ENCODE data around the gene MUCL3. TPM values are rescaled to one million over a fixed set of nuclear protein-coding genes. Genes with fewer than 3 reads are reported as not detected.
"Not testable (repeated sequence)": the region's sequence is repeated elsewhere in the genome, so short reads cannot be mapped to it uniquely, and the experiment has no call there.

The MUCL3 gene
- total RNA-seq, 1 experiment from 2014 or later = not detected

DNA sequence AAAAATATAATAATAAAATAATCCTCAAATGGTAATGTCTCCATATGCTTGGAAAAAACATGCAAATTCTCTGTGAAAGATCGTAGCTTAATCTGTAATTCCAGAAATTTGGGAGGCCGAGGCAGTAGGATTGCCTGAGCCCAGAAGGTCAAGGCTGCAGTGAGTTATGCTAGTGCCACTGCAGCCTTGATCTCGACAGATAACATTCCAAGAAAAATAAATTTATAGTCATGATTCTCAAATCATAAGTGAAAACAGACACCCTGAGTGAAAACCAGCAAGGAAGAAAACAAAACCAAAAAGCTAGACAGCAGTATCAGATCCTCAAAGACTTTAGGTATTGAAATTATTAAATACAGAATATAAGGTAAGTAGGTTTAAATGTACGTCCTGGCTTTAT is 38.9 kb downstream of the MUCL3 start:
- no peak for DNase-seq (ENCODE audit: low read depth)

DNA sequence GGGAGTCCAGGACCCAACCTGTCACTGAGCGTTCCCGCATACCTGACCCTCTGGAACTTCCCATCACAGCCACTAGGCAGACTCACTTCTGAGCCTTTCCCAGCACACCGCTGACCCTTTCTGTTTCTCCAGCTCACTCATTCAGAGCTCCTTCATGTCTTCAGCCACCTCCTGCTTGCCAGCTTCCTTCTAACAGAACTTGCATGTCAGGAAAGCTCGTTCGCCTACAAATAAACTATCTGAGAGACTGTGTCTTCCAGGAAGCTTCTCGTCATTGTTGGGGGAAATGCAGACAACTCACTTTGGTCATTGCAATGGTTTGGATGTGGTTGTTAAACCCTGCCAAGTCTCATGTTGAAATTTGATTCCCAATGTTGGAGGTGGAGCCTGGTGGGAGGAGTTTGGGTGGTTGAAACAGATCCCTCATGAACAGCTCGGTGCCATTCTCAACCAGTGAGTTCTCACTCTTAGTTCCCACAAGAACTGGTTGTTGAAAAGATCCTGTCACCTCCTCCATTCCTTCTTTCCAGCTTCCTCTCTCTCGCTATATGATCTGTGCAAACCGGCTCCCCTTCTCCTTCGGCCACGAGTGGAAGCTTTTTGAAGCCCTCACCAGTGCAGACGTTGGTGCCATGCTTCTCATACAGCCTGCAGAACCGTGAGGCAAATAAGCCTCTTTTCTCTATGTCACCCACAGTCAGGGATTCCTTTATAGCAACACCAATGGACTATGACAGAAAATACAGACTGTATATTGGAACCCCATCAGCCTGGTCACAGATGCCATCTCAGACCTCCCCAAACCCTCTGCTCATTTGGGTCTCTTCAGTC is 41.4 kb downstream of the MUCL3 start:
- peak; percentile 81 for DNase-seq (ENCODE audit: low read depth)

DNA sequence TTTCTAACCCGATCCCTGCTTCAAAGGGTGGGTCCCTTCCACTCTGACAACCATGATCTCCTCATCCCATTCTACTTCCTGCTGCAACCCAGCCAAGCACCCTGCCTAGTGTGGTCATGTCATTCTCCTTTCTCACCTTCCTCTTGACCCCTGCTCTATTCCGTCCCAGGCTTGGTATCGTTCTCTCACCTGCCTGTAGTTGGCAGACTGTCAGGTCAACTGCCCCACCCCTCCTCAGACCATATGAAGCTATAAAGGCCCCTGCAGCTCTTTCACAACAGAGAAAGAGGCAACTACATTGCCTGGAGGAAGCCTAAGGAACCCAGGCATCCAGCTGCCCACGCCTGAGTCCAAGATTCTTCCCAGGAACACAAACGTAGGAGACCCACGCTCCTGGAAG is 42.7 kb downstream of the MUCL3 start, which contains the start of gene MUC21:
MUC21 (plus strand) TSS at position 280 of the 400 bp plus-strand sequence. CDS start 241 bp downstream, outside the sequence.
- no peak for DNase-seq (ENCODE audit: low read depth)

DNA sequence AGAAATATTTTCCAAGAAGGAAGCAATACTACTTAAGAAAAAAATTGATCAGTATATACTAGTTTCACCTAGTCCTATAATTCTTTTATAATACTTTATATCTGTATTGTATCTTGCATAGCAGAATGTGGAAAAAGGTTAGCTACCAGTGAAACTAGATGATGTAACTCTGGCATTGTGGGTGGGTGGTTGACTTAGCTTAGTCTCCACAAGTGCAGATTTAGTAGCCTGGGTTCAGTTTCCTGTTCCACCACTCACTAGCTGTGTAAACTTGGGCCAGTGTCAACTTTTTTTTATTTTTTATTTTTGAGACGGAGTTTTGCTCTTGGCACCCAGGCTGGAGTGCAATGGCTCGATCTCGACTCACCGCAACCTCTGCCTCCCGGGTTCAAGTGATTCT is 44.7 kb downstream of the MUCL3 start:
- DNase-seq (ENCODE audit: low read depth) = no peak

DNA sequence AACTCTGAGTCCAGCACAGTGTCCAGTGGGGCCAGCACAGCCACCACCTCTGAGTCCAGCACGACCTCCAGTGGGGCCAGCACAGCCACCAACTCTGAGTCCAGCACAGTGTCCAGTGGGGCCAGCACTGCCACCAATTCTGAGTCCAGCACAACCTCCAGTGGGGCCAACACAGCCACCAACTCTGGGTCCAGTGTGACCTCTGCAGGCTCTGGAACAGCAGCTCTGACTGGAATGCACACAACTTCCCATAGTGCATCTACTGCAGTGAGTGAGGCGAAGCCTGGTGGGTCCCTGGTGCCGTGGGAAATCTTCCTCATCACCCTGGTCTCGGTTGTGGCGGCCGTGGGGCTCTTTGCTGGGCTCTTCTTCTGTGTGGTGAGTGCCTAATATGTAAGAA is 46.5 kb downstream of the MUCL3 start:
- DNase-seq (ENCODE audit: low read depth) = no peak

DNA sequence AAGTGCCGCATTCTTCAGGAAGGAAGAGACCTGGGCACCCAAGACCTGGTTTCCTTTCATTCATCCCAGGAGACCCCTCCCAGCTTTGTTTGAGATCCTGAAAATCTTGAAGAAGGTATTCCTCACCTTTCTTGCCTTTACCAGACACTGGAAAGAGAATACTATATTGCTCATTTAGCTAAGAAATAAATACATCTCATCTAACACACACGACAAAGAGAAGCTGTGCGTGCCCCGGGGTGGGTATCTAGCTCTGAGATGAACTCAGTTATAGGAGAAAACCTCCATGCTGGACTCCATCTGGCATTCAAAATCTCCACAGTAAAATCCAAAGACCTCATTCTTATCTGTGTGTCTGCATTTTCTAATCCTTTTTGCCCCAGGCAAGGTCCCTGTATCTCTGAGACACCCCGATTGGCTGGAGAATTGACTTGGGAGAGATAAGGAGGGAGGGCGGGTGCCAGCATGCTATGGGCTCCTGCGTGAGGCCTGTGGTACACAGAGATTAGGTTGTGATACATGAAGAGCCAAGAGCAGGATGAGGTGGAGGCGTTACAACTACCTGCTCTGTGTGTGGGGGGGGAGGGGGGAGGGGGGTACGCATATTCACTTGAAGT is 47.5 kb downstream of the MUCL3 start:
- DNase-seq (ENCODE audit: low read depth) = no peak

DNA sequence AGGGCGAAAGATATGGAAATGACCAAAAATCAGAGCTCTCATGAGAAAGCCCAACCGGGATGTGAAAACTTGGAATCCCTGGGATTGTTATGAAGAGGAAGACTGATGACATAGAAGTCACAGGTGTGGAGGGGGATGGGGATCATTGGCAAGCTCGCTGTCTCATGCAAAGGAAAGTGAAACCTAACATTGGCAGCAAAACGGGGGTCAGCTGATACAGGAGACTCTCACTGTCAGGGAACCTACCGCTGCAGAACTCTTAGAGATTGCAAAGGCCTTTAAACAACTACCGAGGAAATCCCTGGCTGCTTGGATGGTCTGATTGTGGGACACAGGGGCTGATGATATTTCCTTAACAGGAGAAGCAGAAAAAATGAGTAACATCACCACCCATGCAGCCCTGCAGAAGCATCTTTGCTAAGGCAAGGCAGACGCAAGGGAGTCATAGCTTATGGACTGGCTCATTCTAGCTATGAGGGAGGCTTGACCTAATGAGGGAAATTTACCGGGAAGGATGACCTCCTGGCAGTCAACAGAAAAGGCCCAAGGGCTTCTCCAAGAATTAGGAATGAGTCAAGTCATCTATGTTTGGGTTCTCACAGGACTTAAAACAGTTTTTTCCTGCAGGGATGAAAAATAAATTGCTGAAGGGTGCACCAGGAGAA is 49.8 kb downstream of the MUCL3 start:
- no peak for DNase-seq (ENCODE audit: low read depth)

DNA sequence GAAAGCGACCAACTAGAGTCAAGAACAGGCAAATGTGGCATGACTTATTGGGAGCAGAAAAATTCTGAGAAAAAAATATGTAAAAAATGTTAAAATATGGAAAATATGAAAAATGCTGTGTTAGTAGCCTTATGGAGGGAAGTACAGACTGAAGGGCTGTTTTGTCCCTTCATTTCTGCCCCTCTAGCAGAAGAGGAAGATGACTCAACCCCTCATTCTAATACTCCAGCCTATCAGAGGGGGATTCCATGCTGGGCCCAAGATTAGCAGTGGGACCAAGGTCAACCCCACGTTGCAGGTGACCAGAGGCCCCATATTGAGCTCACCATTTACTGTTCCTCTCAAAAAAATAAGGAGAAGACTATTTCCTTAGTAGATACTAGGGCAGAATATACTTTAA is 51.1 kb downstream of the MUCL3 start:
- DNase-seq (ENCODE audit: low read depth) = peak; percentile 43

DNA sequence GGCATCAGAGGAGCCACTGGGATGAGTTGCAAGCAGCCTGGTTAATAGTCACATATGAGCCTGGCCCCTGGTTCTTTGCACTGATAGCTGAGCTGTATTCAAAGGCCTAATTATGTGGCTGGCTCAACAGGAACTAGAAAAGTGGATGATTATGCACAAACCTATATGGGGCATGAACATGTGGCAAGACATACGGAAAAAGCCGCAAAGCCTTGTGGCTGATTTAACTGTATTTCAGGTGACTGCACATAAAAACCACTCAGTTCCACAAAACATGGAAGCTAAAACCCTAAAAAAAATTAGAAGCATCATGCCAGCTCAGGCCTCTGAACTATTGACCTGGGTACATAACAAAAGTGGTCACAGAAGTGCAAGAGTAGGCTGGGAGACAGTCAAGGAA is 56.5 kb downstream of the MUCL3 start:
- no peak for DNase-seq (ENCODE audit: low read depth)

DNA sequence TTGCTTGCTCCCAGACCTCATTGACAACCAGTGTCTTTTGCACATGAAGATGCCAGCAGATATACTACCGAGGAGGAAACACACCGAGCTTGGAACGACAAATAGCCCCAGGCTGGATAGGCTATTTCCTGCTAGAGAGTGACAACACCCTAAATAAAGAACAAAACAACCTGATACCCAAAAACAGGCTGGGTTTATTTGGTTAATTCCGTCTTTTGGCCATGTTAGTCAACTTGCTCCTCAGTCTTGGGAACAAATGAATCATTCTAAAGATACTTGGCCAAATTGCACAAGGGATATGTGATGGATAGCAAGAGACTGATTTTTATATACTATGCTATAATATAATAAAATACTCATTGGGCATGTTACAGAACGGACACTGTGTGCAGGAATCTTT is 58.0 kb downstream of the MUCL3 start:
- DNase-seq (ENCODE audit: low read depth) = no peak

DNA sequence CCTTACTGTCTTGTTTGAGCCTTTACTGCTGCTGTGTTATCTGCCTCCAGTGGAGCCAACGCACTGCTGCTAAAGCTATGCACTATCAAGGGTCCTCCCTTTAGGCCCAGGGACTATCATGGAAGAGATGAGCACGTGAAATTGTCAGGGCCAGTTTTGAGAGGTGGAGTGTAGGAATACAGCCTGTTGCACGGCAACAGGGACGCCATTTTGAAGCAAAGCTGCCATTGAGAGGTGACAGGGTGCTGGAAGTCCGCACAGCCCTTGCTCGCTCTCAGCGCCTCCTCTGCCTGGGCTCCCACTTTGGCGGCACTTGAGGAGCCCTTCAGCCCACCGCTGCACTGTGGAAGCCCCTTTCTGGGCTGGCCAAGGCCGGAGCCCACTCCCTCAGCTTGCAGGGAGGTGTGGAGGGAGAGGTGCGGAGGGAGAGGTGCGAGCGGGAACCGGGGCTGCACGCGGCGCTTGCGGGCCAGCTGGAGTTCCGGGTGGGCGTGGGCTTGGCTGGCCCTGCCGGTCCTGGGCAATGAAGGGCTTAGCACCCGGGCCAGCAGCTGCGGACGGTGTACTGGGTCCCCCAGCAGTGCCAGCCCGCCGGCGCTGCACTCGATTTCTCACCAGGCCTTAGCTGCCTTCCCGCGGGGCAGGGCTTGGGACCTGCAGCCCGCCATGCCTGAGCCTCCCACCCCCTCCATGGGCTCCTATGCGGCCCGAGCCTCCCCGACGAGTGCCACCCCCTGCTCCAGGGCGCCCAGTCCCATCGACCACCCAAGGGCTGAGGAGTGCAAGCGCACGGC is 59.5 kb downstream of the MUCL3 start:
- DNase-seq (ENCODE audit: low read depth) = not testable (repeated sequence)

DNA sequence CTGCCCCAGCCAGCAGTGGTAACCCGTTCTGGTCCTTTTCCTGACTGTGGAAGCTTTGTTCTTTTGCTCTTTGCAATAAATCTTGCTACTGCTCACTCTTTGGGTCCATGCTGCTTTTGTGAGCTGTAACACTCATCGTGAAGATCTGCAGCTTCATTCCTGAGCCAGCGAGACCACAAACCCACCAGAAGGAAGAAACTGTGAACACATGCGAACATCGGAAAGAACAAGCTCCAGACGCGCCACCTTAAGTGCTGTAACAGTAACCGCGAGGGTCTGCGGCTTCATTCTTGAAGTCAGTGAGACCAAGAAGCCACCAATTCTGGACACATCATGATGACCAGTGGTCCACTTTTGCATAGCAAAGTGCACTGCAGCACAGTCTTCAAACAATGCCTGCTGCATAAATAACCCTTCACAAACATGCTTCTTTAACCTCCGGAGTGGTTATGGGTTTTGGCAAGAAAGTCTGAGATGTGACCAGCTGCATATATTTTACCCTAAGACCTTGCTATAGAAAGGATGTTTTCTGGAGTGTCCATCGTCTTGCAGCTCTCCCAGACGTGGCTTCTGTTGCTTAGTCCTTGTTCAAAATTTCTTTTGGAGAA is 60.6 kb downstream of the MUCL3 start:
- no peak for DNase-seq (ENCODE audit: low read depth)

DNA sequence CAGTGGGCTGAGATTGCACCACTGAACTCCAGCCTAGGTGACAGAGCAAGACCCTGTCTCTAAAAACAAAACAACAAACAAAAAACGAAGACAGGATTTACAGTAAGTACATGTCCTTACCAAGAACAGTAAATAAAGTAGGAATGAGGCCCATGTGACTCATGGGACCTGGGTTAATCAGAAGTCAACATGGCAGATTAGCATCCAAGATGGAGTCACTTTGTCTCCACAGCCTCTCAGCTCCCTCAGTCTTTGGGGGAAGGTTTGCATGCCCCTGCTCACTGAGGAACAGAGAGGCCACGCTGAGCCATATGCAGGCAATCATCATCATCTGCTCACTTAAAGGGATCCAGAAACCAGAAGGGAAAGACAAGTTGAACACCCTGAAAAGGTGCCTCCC is 61.7 kb downstream of the MUCL3 start:
- no peak for DNase-seq (ENCODE audit: low read depth)

Other genes starting within 250 kb of the MUCL3 start
- 7.5 and 7.8 TPM in 2 replicates for gene NRM, start 250.0 kb upstream of the MUCL3 start, total RNA-seq (2014; rRNA removed; shearing (Covaris generic))
- 12.6 and 21.9 TPM in 2 replicates for gene MDC1, start 223.7 kb upstream of the MUCL3 start, total RNA-seq (2014; rRNA removed; shearing (Covaris generic))
- 1,353 and 1,355 TPM in 2 replicates for gene TUBB, start 220.6 kb upstream of the MUCL3 start, total RNA-seq (2014; rRNA removed; shearing (Covaris generic))
- gene FLOT1, start 198.3 kb upstream of the MUCL3 start, total RNA-seq (2014; rRNA removed; shearing (Covaris generic)) = 370 and 430 TPM in 2 replicates
- gene IER3, start 196.4 kb upstream of the MUCL3 start, total RNA-seq (2014; rRNA removed; shearing (Covaris generic)) = 344 and 350 TPM in 2 replicates
- 12.7 and 25.0 TPM in 2 replicates for gene DDR1, start 56.5 kb upstream of the MUCL3 start, total RNA-seq (2014; rRNA removed; shearing (Covaris generic))
- 12.6 and 13.7 TPM in 2 replicates for gene GTF2H4, start 32.8 kb upstream of the MUCL3 start, total RNA-seq (2014; rRNA removed; shearing (Covaris generic))
- 18.8 and 23.5 TPM in 2 replicates for gene VARS2, start 26.7 kb upstream of the MUCL3 start, total RNA-seq (2014; rRNA removed; shearing (Covaris generic))
- gene SFTA2, start 8.8 kb upstream of the MUCL3 start, total RNA-seq (2014; rRNA removed; shearing (Covaris generic)) = not detected in 2 replicates
- gene MUC21, start 42.7 kb downstream of the MUCL3 start, total RNA-seq (2014; rRNA removed; shearing (Covaris generic)) = not detected in 2 replicates
- gene MUC22, start 69.5 kb downstream of the MUCL3 start, total RNA-seq (2014; rRNA removed; shearing (Covaris generic)) = not detected in 2 replicates
- gene C6orf15, start 171.6 kb downstream of the MUCL3 start, total RNA-seq (2014; rRNA removed; shearing (Covaris generic)) = not detected in 2 replicates
- gene PSORS1C1, start 173.8 kb downstream of the MUCL3 start, total RNA-seq (2014; rRNA removed; shearing (Covaris generic)) = 0.23 and 1.5 TPM in 2 replicates
- gene CDSN, start 179.5 kb downstream of the MUCL3 start, total RNA-seq (2014; rRNA removed; shearing (Covaris generic)) = not detected in 2 replicates
- gene PSORS1C2, start 198.1 kb downstream of the MUCL3 start, total RNA-seq (2014; rRNA removed; shearing (Covaris generic)) = not detected in 2 replicates
- gene CCHCR1, start 216.8 kb downstream of the MUCL3 start, total RNA-seq (2014; rRNA removed; shearing (Covaris generic)) = 41.5 and 42.0 TPM in 2 replicates
- 47.5 and 48.2 TPM in 2 replicates for gene TCF19, start 217.6 kb downstream of the MUCL3 start, total RNA-seq (2014; rRNA removed; shearing (Covaris generic))
- gene POU5F1, start 229.7 kb downstream of the MUCL3 start, total RNA-seq (2014; rRNA removed; shearing (Covaris generic)) = 5.6 and 12.2 TPM in 2 replicates